OCI-LY7 (cell line): ENCODE measurements around the gene SRSF5. TPM values are rescaled to one million over a fixed set of nuclear protein-coding genes. Genes with fewer than 3 reads are reported as not detected.

Experiments
- BruUV-seq: library from RNA; stranded (reverse); fragments of 400-500 nt; replicated peaks from 2 replicates; lab custom pipeline; 2021; lab: Mats Ljungman, UMichigan
- CTCF ChIA-PET: fragments of 300-600 bp; sonication (Branson Sonifier 250); formaldehyde crosslinking; loops from one replicate; lab custom pipeline; 2022; ENCODE audit warnings: antibody characterized with exemption; ENCODE audit not compliant: unreplicated experiment; lab: Charles Lee
- POLR2A ChIA-PET: fragments of 300-600 bp; sonication (Branson Sonifier 250); formaldehyde crosslinking; loops from one replicate; lab custom pipeline; 2022; ENCODE audit warnings: antibody characterized with exemption; lab: Charles Lee
- DNase-seq: peaks from one replicate; pipeline ENCODE4 v3.0.0-alpha.2; 2015; ENCODE audit warnings: low spot score
- H2AFZ ChIP-seq: fragments of 200-600 bp; sonication (generic), shearing (Covaris generic); 2 replicates; pipeline ENCODE4 v1.6.1; 2014; ENCODE audit warnings: mild to moderate bottlenecking, antibody characterized with exemption, low read length, moderate library complexity
- H3K27ac ChIP-seq: fragments of 200-600 bp; sonication (generic); 2 replicates; pipeline ENCODE4 v1.5.1; 2014; ENCODE audit warnings: mixed run types, low read depth, mild to moderate bottlenecking, moderate library complexity, low read length, inconsistent platforms; ENCODE audit not compliant: poor library complexity, severe bottlenecking
- H3K36me3 ChIP-seq: fragments of 200-600 bp; sonication (generic); 2 replicates; pipeline ENCODE4 v1.6.1; 2014; ENCODE audit warnings: mild to moderate bottlenecking, antibody characterized with exemption, low read length, moderate library complexity, mixed read lengths; ENCODE audit not compliant: insufficient read depth
- H3K4me1 ChIP-seq: fragments of 200-600 bp; sonication (generic); 2 replicates; pipeline ENCODE4 v1.5.1; 2014; ENCODE audit warnings: mild to moderate bottlenecking, low read length; ENCODE audit not compliant: insufficient read depth, poor library complexity, severe bottlenecking
- H3K4me2 ChIP-seq: fragments of 200-600 bp; sonication (generic); 2 replicates; pipeline ENCODE4 v1.6.1; 2014; ENCODE audit warnings: mild to moderate bottlenecking, low read length
- H3K4me3 ChIP-seq: fragments of 200-600 bp; sonication (generic); 2 replicates; pipeline ENCODE4 v1.5.1; 2014; ENCODE audit warnings: mild to moderate bottlenecking, low read depth, low read length; ENCODE audit not compliant: poor library complexity, severe bottlenecking
- H3K79me2 ChIP-seq: fragments of 200-600 bp; sonication (generic); 2 replicates; pipeline ENCODE4 v1.6.1; 2016; ENCODE audit warnings: low read depth, mild to moderate bottlenecking, low read length, moderate library complexity, mixed read lengths; ENCODE audit not compliant: insufficient read depth
- H3K9me2 ChIP-seq: fragments of 200-600 bp; sonication (generic); 2 replicates; pipeline ENCODE4 v1.6.1; 2016; ENCODE audit warnings: mild to moderate bottlenecking, low read length, mixed read lengths; ENCODE audit not compliant: insufficient read depth
- H3K9me3 ChIP-seq: fragments of 200-600 bp; sonication (generic); 2 replicates; pipeline ENCODE4 v1.6.1; 2014; ENCODE audit warnings: mild to moderate bottlenecking, mixed run types, low read length, mixed read lengths
- H4K20me1 ChIP-seq: fragments of 200-600 bp; sonication (generic); 2 replicates; pipeline ENCODE4 v1.6.1; 2014; ENCODE audit warnings: mild to moderate bottlenecking, antibody characterized with exemption, low read length, moderate library complexity, mixed read lengths; ENCODE audit not compliant: insufficient read depth
- CTCF ChIP-seq: fragments of 200-600 bp; sonication (generic); conservative IDR thresholded peaks from 2 replicates; pipeline ENCODE4 v1.5.1; 2014; ENCODE audit warnings: mild to moderate bottlenecking, antibody characterized with exemption, low read length, moderate library complexity, mixed read lengths
- EZH2phosphoT487 ChIP-seq: fragments of 200-600 bp; sonication (generic); IDR thresholded peaks from 2 replicates; pipeline ENCODE4 v1.6.1; 2018; ENCODE audit warnings: low read depth, borderline replicate concordance, mild to moderate bottlenecking, mixed run types, antibody characterized with exemption, low read length, moderate library complexity, mixed read lengths
- intact Hi-C: fragments of 100-400 bp; cut with micrococcal nuclease; formaldehyde crosslinking; loops from one replicate; pipeline ENCODE4 v1.10.0; 2022; ENCODE audit not compliant: unreplicated experiment
- total RNA-seq, 2 experiments: library from RNA; depleted of rRNA in 1 of 2; stranded (reverse); fragments of >200 nt in 1 of 2; shearing (Covaris generic) in 1 of 2; gene quantifications; 2 replicates each; pipeline ENCODE4 v1.2.3, GENCODE V29; 2014 to 2022

Gene SRSF5
- total RNA-seq, 2 experiments from 2014 or later, result 341 to 474 TPM

DNA sequence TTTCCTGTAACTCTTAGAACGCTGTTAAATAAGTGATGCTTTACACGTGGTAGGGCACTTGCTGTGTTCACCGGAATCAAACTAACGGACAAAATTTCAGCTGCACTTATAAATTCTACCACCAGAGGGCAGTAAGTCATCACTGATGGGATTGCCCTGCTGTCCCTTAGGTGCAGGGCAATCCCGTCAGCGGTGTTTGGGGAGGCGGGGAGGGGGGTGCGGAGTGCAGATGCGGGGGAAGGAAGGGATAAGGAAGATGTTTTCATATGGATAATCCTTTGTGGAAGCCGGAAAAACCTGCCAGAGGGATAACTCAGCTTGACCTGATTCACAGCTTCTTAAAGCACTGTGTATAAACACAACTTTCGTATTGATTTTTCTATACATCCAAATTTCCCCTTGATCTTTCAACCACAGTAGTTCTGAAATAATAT is 51.8 kb downstream of the SRSF5 start:
- no peaks in the 10 kb centered on the region for H3K79me2 ChIP-seq
- intact Hi-C loops, result loop anchor here (1.0 to 10.0 kb wide), 3 partner anchors 86 to 234 kb away; no protein-coding TSS in a partner anchor
- no peaks in the 10 kb centered on the region for H4K20me1 ChIP-seq
- no peak overlapping the region for H3K27ac ChIP-seq
- H3K4me1 ChIP-seq, result no peaks in the 10 kb centered on the region
- BruUV-seq, result no TSS peak
- no peaks in the 10 kb centered on the region for H3K9me3 ChIP-seq
- ChIA-PET CTCF (interaction anchor here (1.6 kb wide), 1 partner anchor 209 kb away, joined by 5 read pairs; no protein-coding TSS in a partner anchor), POLR2A (no interaction called here)
- TF ChIP-seq CTCF (peak; percentile 97), EZH2phosphoT487 (no peak)
- no peak overlapping the region for H3K4me2 ChIP-seq
- no peaks in the 10 kb centered on the region for H3K36me3 ChIP-seq
- DNase-seq, result peak; percentile 78
- peak overlapping the region; percentile 56; the same call in 1 of the 2 replicates for H2AFZ ChIP-seq
- H3K9me2 ChIP-seq, result no peaks in the 10 kb centered on the region
- no peak overlapping the region for H3K4me3 ChIP-seq

DNA sequence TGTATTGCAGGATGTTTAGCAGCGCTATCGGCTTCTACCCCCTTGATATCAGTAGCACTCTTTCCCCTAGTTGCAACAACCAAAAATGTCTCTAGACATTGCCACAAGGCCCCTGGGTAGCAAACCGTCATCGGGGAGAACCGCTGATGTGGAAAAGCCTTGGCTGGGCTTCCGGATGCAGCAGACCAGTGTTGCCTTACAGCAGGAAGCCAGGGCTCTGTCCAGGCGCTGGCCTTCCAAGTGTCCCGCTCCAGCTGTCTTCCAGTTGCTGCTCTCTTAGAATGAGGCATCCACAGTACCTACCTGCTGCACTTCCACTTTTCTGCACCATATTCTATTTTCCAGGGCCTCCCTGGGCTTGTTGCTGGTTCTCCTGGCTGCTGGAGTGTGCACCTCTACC is 52.7 kb downstream of the SRSF5 start:
- no peak overlapping the region for H3K4me2 ChIP-seq
- H3K36me3 ChIP-seq, result no peaks in the 10 kb centered on the region
- intact Hi-C loops, result loop anchor here (5.0 to 10.0 kb wide), 2 partner anchors 87 to 235 kb away; no protein-coding TSS in a partner anchor
- H3K9me2 ChIP-seq, result no peaks in the 10 kb centered on the region
- H4K20me1 ChIP-seq, result no peaks in the 10 kb centered on the region
- POLR2A ChIA-PET, result no interaction called here
- no peak overlapping the region for H3K27ac ChIP-seq
- TF ChIP-seq CTCF (no peak), EZH2phosphoT487 (no peak)
- no peak overlapping the region for H3K4me3 ChIP-seq
- H3K79me2 ChIP-seq, result no peaks in the 10 kb centered on the region
- H3K9me3 ChIP-seq, result no peaks in the 10 kb centered on the region
- CTCF ChIA-PET, result no interaction called here
- no peak overlapping the region; the same call in 1 of the 2 replicates for H2AFZ ChIP-seq
- no TSS peak for BruUV-seq
- no peaks in the 10 kb centered on the region for H3K4me1 ChIP-seq
- no peak for DNase-seq

DNA sequence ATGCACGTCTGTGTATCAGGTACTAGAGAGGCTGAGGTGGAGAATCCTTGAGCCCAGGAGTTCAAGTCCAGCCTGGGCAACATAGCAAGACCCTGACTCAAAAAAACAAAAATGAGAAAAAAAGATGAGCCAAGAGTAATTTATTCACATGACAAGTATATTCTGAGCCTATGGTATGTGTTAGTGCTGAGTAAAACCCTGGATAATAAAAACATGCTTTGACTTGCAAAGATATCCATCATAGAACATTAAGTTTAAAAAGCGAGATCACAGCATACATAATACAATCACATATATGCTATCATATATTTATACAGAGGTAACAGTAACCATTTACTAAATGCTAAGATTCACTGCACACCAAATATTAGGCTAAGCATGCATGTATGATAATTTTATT is 54.0 kb downstream of the SRSF5 start:
- no peaks in the 10 kb centered on the region for H3K36me3 ChIP-seq
- intact Hi-C loops, result no loop called here

More for the DNA sequence above, 54.0 kb downstream of the SRSF5 start:
- ChIA-PET CTCF (no interaction called here), POLR2A (no interaction called here)
- Histone ChIP-seq H2AFZ (no peak overlapping the region), H3K27ac (no peak overlapping the region), H3K4me2 (no peak overlapping the region), H3K4me1 (no peaks in the 10 kb centered on the region), H3K79me2 (no peaks in the 10 kb centered on the region), H4K20me1 (no peaks in the 10 kb centered on the region), H3K4me3 (no peak overlapping the region), H3K9me3 (no peaks in the 10 kb centered on the region), H3K9me2 (no peaks in the 10 kb centered on the region)
- TF ChIP-seq EZH2phosphoT487, result no peak
- TF ChIP-seq CTCF, result no peak
- no TSS peak for BruUV-seq
- no peak for DNase-seq
